ENCODE results near the gene ACTR3C. TPM values are rescaled to one million over a fixed set of nuclear protein-coding genes. Genes with fewer than 3 reads are reported as not detected.
"Not testable (repeated sequence)": the region's sequence is repeated elsewhere in the genome, so short reads cannot be mapped to it uniquely, and the experiment has no call there.

The ACTR3C gene
- total and polyA plus RNA-seq, 2 donors (not counting 1 experiment from before 2014, with no cell fraction given) = 0.09 to 0.50 TPM

GRCh38 chr7:150307904-150308303, 15.4 kb downstream of the ACTR3C start:
- DNase-seq (ENCODE audit: low read depth in 2 of 2) = peak in 1 of 2 donors; percentile 18

GRCh38 chr7:150307129-150307528, 16.2 kb downstream of the ACTR3C start:
- Histone ChIP-seq H3K36me3 (ENCODE audit: control insufficient read depth, insufficient read depth, low read length) (no peaks in the 10 kb centered on the region), H3K4me2 (ENCODE audit: extremely low read depth, insufficient read depth, low read length) (no peak overlapping the region), H3K4me1 (ENCODE audit: control insufficient read depth, extremely low read depth, insufficient read depth, low read length) (no peaks in the 10 kb centered on the region), H4K20me1 (ENCODE audit: control insufficient read depth, extremely low read depth, insufficient read depth, low read length) (no peaks in the 10 kb centered on the region), H3K27me3 (ENCODE audit: control insufficient read depth, insufficient read depth, low read length) (no peaks in the 10 kb centered on the region), H3K27ac (ENCODE audit: insufficient read depth, low read length) (no peak overlapping the region), H3K4me3 (replicated peaks in 1 of 4; ENCODE audit: control extremely low read depth in 1 of 4, insufficient read depth in 1 of 4, low read depth in 3 of 4, low read length in 4 of 4) (no peak overlapping the region), H3K79me2 (ENCODE audit: control insufficient read depth, insufficient read depth, low read length) (no peaks in the 10 kb centered on the region), H3K9ac (ENCODE audit: insufficient read depth, low read length) (no peak overlapping the region), H3K9me3 (ENCODE audit: control insufficient read depth, insufficient read depth, low read depth, low read length) (no peaks in the 10 kb centered on the region), H2AFZ (ENCODE audit: low read length) (no peak overlapping the region)
- no peak for DNase-seq (ENCODE audit: low read depth in 2 of 2)
- TF ChIP-seq EZH2 (IDR thresholded peaks at IDR 0.05; ENCODE audit: low read length, missing control alignments) (no peak), CTCF (conservative IDR thresholded peaks at IDR 0.05 in 1 of 2, IDR thresholded peaks at IDR 0.05 in 1 of 2; ENCODE audit: low read depth in 1 of 2, low read length in 2 of 2) (no peak)

More at GRCh38 chr7:150307904-150308303, 15.4 kb downstream of the ACTR3C start:
- H2AFZ ChIP-seq (ENCODE audit: low read length) = no peak overlapping the region
- H3K4me3 ChIP-seq (replicated peaks in 1 of 4; ENCODE audit: control extremely low read depth in 1 of 4, insufficient read depth in 1 of 4, low read depth in 3 of 4, low read length in 4 of 4) = no peak overlapping the region
- TF ChIP-seq EZH2 (IDR thresholded peaks at IDR 0.05; ENCODE audit: low read length, missing control alignments) (no peak), CTCF (conservative IDR thresholded peaks at IDR 0.05 in 1 of 2, IDR thresholded peaks at IDR 0.05 in 1 of 2; ENCODE audit: low read depth in 1 of 2, low read length in 2 of 2) (no peak)
- H3K79me2 ChIP-seq (ENCODE audit: control insufficient read depth, insufficient read depth, low read length) = no peaks in the 10 kb centered on the region
- H3K9me3 ChIP-seq (ENCODE audit: control insufficient read depth, insufficient read depth, low read depth, low read length) = no peaks in the 10 kb centered on the region
- no peak overlapping the region for H3K27ac ChIP-seq (ENCODE audit: insufficient read depth, low read length)
- H4K20me1 ChIP-seq (ENCODE audit: control insufficient read depth, extremely low read depth, insufficient read depth, low read length) = no peaks in the 10 kb centered on the region
- no peaks in the 10 kb centered on the region for H3K36me3 ChIP-seq (ENCODE audit: control insufficient read depth, insufficient read depth, low read length)
- no peaks in the 10 kb centered on the region for H3K27me3 ChIP-seq (ENCODE audit: control insufficient read depth, insufficient read depth, low read length)
- no peak overlapping the region for H3K4me2 ChIP-seq (ENCODE audit: extremely low read depth, insufficient read depth, low read length)
- H3K9ac ChIP-seq (ENCODE audit: insufficient read depth, low read length) = no peak overlapping the region
- no peaks in the 10 kb centered on the region for H3K4me1 ChIP-seq (ENCODE audit: control insufficient read depth, extremely low read depth, insufficient read depth, low read length)

- H4K20me1 ChIP-seq (ENCODE audit: control insufficient read depth, extremely low read depth, insufficient read depth, low read length); H3K4me2 ChIP-seq (ENCODE audit: extremely low read depth, insufficient read depth, low read length); H3K27me3 ChIP-seq (ENCODE audit: control insufficient read depth, insufficient read depth, low read length); H3K9me3 ChIP-seq (ENCODE audit: control insufficient read depth, insufficient read depth, low read depth, low read length); H3K79me2 ChIP-seq (ENCODE audit: control insufficient read depth, insufficient read depth, low read length); H3K9ac ChIP-seq (ENCODE audit: insufficient read depth, low read length); H3K4me3 ChIP-seq (replicated peaks in 1 of 4; ENCODE audit: control extremely low read depth in 1 of 4, insufficient read depth in 1 of 4, low read depth in 3 of 4, low read length in 4 of 4); H3K27ac ChIP-seq (ENCODE audit: insufficient read depth, low read length); DNase-seq (ENCODE audit: low read depth in 2 of 2); H3K36me3 ChIP-seq (ENCODE audit: control insufficient read depth, insufficient read depth, low read length); H3K4me1 ChIP-seq (ENCODE audit: control insufficient read depth, extremely low read depth, insufficient read depth, low read length); H2AFZ ChIP-seq (ENCODE audit: low read length): not testable (repeated sequence)
These were observed 17.0 kb downstream of the ACTR3C start for GRCh38 chr7:150306377-150306776.

- H3K4me3 ChIP-seq (replicated peaks in 1 of 4; ENCODE audit: control extremely low read depth in 1 of 4, insufficient read depth in 1 of 4, low read depth in 3 of 4, low read length in 4 of 4); H4K20me1 ChIP-seq (ENCODE audit: control insufficient read depth, extremely low read depth, insufficient read depth, low read length); H3K27me3 ChIP-seq (ENCODE audit: control insufficient read depth, insufficient read depth, low read length); H3K4me1 ChIP-seq (ENCODE audit: control insufficient read depth, extremely low read depth, insufficient read depth, low read length); H3K4me2 ChIP-seq (ENCODE audit: extremely low read depth, insufficient read depth, low read length); DNase-seq (ENCODE audit: low read depth in 2 of 2); H3K27ac ChIP-seq (ENCODE audit: insufficient read depth, low read length); H3K9ac ChIP-seq (ENCODE audit: insufficient read depth, low read length); H2AFZ ChIP-seq (ENCODE audit: low read length); H3K79me2 ChIP-seq (ENCODE audit: control insufficient read depth, insufficient read depth, low read length); H3K36me3 ChIP-seq (ENCODE audit: control insufficient read depth, insufficient read depth, low read length); H3K9me3 ChIP-seq (ENCODE audit: control insufficient read depth, insufficient read depth, low read depth, low read length): not testable (repeated sequence)
These were observed 17.5 kb downstream of the ACTR3C start for GRCh38 chr7:150305903-150306284.

GRCh38 chr7:150305259-150305902, 18.0 kb downstream of the ACTR3C start:
- not testable (repeated sequence) for H3K27ac ChIP-seq (ENCODE audit: insufficient read depth, low read length); H3K4me1 ChIP-seq (ENCODE audit: control insufficient read depth, extremely low read depth, insufficient read depth, low read length); H2AFZ ChIP-seq (ENCODE audit: low read length); H3K4me2 ChIP-seq (ENCODE audit: extremely low read depth, insufficient read depth, low read length); H3K27me3 ChIP-seq (ENCODE audit: control insufficient read depth, insufficient read depth, low read length); H3K36me3 ChIP-seq (ENCODE audit: control insufficient read depth, insufficient read depth, low read length); H3K9me3 ChIP-seq (ENCODE audit: control insufficient read depth, insufficient read depth, low read depth, low read length); H3K9ac ChIP-seq (ENCODE audit: insufficient read depth, low read length); DNase-seq (ENCODE audit: low read depth in 2 of 2); H3K79me2 ChIP-seq (ENCODE audit: control insufficient read depth, insufficient read depth, low read length); H4K20me1 ChIP-seq (ENCODE audit: control insufficient read depth, extremely low read depth, insufficient read depth, low read length); H3K4me3 ChIP-seq (replicated peaks in 1 of 4; ENCODE audit: control extremely low read depth in 1 of 4, insufficient read depth in 1 of 4, low read depth in 3 of 4, low read length in 4 of 4)

Measured in fibroblast of lung (primary cell).